Anterior cingulate cortex (tissue), 58 donors: ENCODE data around the gene TRPM1.
"Not testable (repeated sequence)": the region's sequence is repeated elsewhere in the genome, so short reads cannot be mapped to it uniquely, and the experiment has no call there.

ENCODE experiments used
- DNase-seq, 58 donors: peaks; one replicate each; lab custom pipeline; 2025; lab: John Stamatoyannopoulos, UW

Gene TRPM1

GRCh38 chr15:31127596-31128261 is 26.2 kb upstream of the TRPM1 start:
- DNase-seq = no peak

GRCh38 chr15:31125061-31125460 is 23.5 kb upstream of the TRPM1 start:
- no peak for DNase-seq

- DNase-seq = no peak
Measured at GRCh38 chr15:31116423-31117030, 15.0 kb upstream of the TRPM1 start.

GRCh38 chr15:31111091-31111647 is 9.6 kb upstream of the TRPM1 start:
- DNase-seq = no peak

- DNase-seq = no peak
Measured at GRCh38 chr15:31108836-31109235, 7.3 kb upstream of the TRPM1 start.

GRCh38 chr15:31106495-31107300 is 5.2 kb upstream of the TRPM1 start:
- no peak for DNase-seq

- no peak for DNase-seq
Measured at GRCh38 chr15:31104003-31104402, 2.5 kb upstream of the TRPM1 start.

- DNase-seq = peak in 1 of 58 donors; percentile 10
Measured at GRCh38 chr15:31102374-31103342, 1.1 kb upstream of the TRPM1 start.

GRCh38 chr15:31102039-31102321 is 455 bp upstream of the TRPM1 start:
- peak in 6 of 58 donors; percentile 9 to 43 (median 35) for DNase-seq

GRCh38 chr15:31100738-31101137 is 787 bp downstream of the TRPM1 start:
- no peak for DNase-seq

GRCh38 chr15:31098953-31099740 is 2.4 kb downstream of the TRPM1 start:
- no peak for DNase-seq

- DNase-seq = no peak
Measured at GRCh38 chr15:31098491-31098917, 3.0 kb downstream of the TRPM1 start.

- no peak for DNase-seq
Measured at GRCh38 chr15:31096563-31096962, 5.0 kb downstream of the TRPM1 start.

- no peak for DNase-seq
Measured at GRCh38 chr15:31091481-31091880, 10.0 kb downstream of the TRPM1 start.

GRCh38 chr15:31090766-31091165 is 10.8 kb downstream of the TRPM1 start:
- DNase-seq = no peak

- DNase-seq = no peak
Measured at GRCh38 chr15:31089368-31090047, 12.0 kb downstream of the TRPM1 start.

- DNase-seq = no peak
Measured at GRCh38 chr15:31088672-31089367, 12.7 kb downstream of the TRPM1 start.

- not testable (repeated sequence) for DNase-seq
Measured at GRCh38 chr15:31088041-31088440, 13.5 kb downstream of the TRPM1 start.
